Effector memory CD8-positive, alpha-beta T cell (primary cell): ENCODE results near the gene ENTPD6.
"Not testable (repeated sequence)": the region's sequence is repeated elsewhere in the genome, so short reads cannot be mapped to it uniquely, and the experiment has no call there.

Source experiments
- ATAC-seq: fragments of 150-1000 bp; cut with Tn5 transposase; replicated peaks from 2 replicates; pipeline ENCODE4 v1.10.0; 2021; ENCODE audit warnings: mild to moderate bottlenecking, moderate library complexity
- DNase-seq, 3 experiments: peaks; one replicate each; pipeline ENCODE4 v3.0.0; 2021
- H3K27ac Mint-ChIP-seq, 2 donors: one replicate each; pipeline ENCODE4 v1.8.0; 2022; ENCODE audit warnings: mild to moderate bottlenecking in 2 of 2, mixed read lengths in 2 of 2, moderate library complexity in 2 of 2
- H3K27me3 Mint-ChIP-seq, 2 donors: one replicate each; pipeline ENCODE4 v1.8.0; 2022; ENCODE audit warnings: mixed read lengths in 2 of 2
- H3K36me3 Mint-ChIP-seq: one replicate; pipeline ENCODE4 v1.8.0; 2022; ENCODE audit warnings: mild to moderate bottlenecking, moderate library complexity, mixed read lengths; ENCODE audit not compliant: insufficient read depth
- H3K4me1 Mint-ChIP-seq, 2 donors: one replicate each; pipeline ENCODE4 v1.8.0; 2022; ENCODE audit warnings: low read depth in 2 of 2, mixed read lengths in 2 of 2
- H3K4me3 Mint-ChIP-seq, 2 donors: one replicate each; pipeline ENCODE4 v1.8.0; 2022; ENCODE audit warnings: mild to moderate bottlenecking in 2 of 2, mixed read lengths in 2 of 2, moderate library complexity in 2 of 2
- H3K9me3 Mint-ChIP-seq, 2 donors: one replicate each; pipeline ENCODE4 v1.8.0; 2022; ENCODE audit warnings: mixed read lengths in 2 of 2

The ENTPD6 gene

GRCh38 chr20:25259358-25259757 lies 63.8 kb downstream of the ENTPD6 start:
- H3K27ac Mint-ChIP-seq, result no peak overlapping the region
- peaks cover 2% of the 10 kb centered on the region for H3K36me3 Mint-ChIP-seq
- no peak for ATAC-seq
- H3K4me1 Mint-ChIP-seq, result peaks cover 8 to 12% of the 10 kb centered on the region in 2 donors
- DNase-seq, result no peak
- no peaks in the 10 kb centered on the region for H3K27me3 Mint-ChIP-seq
- H3K4me3 Mint-ChIP-seq, result no peak overlapping the region
- H3K9me3 Mint-ChIP-seq, result no peaks in the 10 kb centered on the region

- DNase-seq (no peak), ATAC-seq (no peak)
- Mint-ChIP-seq H3K4me1 (peaks cover 4 to 12% of the 10 kb centered on the region in 2 donors), H3K36me3 (peaks cover 2% of the 10 kb centered on the region), H3K9me3 (no peaks in the 10 kb centered on the region), H3K27me3 (no peaks in the 10 kb centered on the region), H3K27ac (no peak overlapping the region), H3K4me3 (no peak overlapping the region)
These were observed 64.3 kb downstream of the ENTPD6 start for GRCh38 chr20:25259788-25260254.

- not testable (repeated sequence) for H3K36me3 Mint-ChIP-seq, DNase-seq, H3K4me3 Mint-ChIP-seq, H3K27me3 Mint-ChIP-seq, ATAC-seq, H3K4me1 Mint-ChIP-seq, H3K27ac Mint-ChIP-seq, H3K9me3 Mint-ChIP-seq
These were observed 65.4 kb downstream of the ENTPD6 start for GRCh38 chr20:25260770-25261437.

GRCh38 chr20:25269057-25269832 lies 73.7 kb downstream of the ENTPD6 start:
- H3K27me3 Mint-ChIP-seq, result no peaks in the 10 kb centered on the region
- no peaks in the 10 kb centered on the region for H3K9me3 Mint-ChIP-seq
- DNase-seq (no peak), ATAC-seq (no peak)
- peaks cover 0 to 5% of the 10 kb centered on the region in 2 donors for H3K4me1 Mint-ChIP-seq
- H3K4me3 Mint-ChIP-seq, result no peak overlapping the region
- peaks cover 20% of the 10 kb centered on the region for H3K36me3 Mint-ChIP-seq
- no peak overlapping the region for H3K27ac Mint-ChIP-seq

- no peak for DNase-seq
- H3K9me3 Mint-ChIP-seq, result no peaks in the 10 kb centered on the region
These were observed 74.3 kb downstream of the ENTPD6 start for GRCh38 chr20:25269833-25270170.

GRCh38 chr20:25270829-25271251 lies 75.3 kb downstream of the ENTPD6 start:
- ATAC-seq (no peak), DNase-seq (no peak)
- Mint-ChIP-seq H3K4me1 (peaks cover 3 to 11% of the 10 kb centered on the region in 2 donors), H3K36me3 (peaks cover 27% of the 10 kb centered on the region), H3K4me3 (no peak overlapping the region), H3K9me3 (no peaks in the 10 kb centered on the region), H3K27me3 (no peaks in the 10 kb centered on the region), H3K27ac (no peak overlapping the region)

More at GRCh38 chr20:25269833-25270170, 74.3 kb downstream of the ENTPD6 start:
- Mint-ChIP-seq H3K27me3 (no peaks in the 10 kb centered on the region), H3K36me3 (peaks cover 23% of the 10 kb centered on the region), H3K27ac (no peak overlapping the region), H3K4me3 (no peak overlapping the region), H3K4me1 (peaks cover 0 to 5% of the 10 kb centered on the region in 2 donors)
- ATAC-seq, result no peak

GRCh38 chr20:25271486-25272222 lies 76.1 kb downstream of the ENTPD6 start:
- Mint-ChIP-seq H3K27ac (no peak overlapping the region), H3K27me3 (no peaks in the 10 kb centered on the region), H3K4me1 (peaks cover 3 to 11% of the 10 kb centered on the region in 2 donors), H3K36me3 (peaks cover 27% of the 10 kb centered on the region), H3K9me3 (no peaks in the 10 kb centered on the region), H3K4me3 (no peak overlapping the region)
- DNase-seq, result no peak
- ATAC-seq, result no peak

GRCh38 chr20:25272223-25273000 lies 76.9 kb downstream of the ENTPD6 start:
- H3K27me3 Mint-ChIP-seq, result no peaks in the 10 kb centered on the region
- no peak overlapping the region for H3K27ac Mint-ChIP-seq
- H3K9me3 Mint-ChIP-seq, result no peaks in the 10 kb centered on the region
- H3K4me3 Mint-ChIP-seq, result no peak overlapping the region
- DNase-seq (no peak), ATAC-seq (no peak)
- peaks cover 29% of the 10 kb centered on the region for H3K36me3 Mint-ChIP-seq
- peaks cover 3 to 6% of the 10 kb centered on the region in 2 donors for H3K4me1 Mint-ChIP-seq

- peaks cover 3 to 6% of the 10 kb centered on the region in 2 donors for H3K4me1 Mint-ChIP-seq
- no peak overlapping the region for H3K4me3 Mint-ChIP-seq
- H3K36me3 Mint-ChIP-seq, result peaks cover 29% of the 10 kb centered on the region
- DNase-seq, result no peak
- H3K27me3 Mint-ChIP-seq, result no peaks in the 10 kb centered on the region
- H3K27ac Mint-ChIP-seq, result no peak overlapping the region
- ATAC-seq, result no peak
- no peaks in the 10 kb centered on the region for H3K9me3 Mint-ChIP-seq
These were observed 77.5 kb downstream of the ENTPD6 start for GRCh38 chr20:25273046-25273445.

GRCh38 chr20:25273541-25274358 lies 78.2 kb downstream of the ENTPD6 start:
- ATAC-seq (no peak), DNase-seq (no peak)
- Mint-ChIP-seq H3K36me3 (peaks cover 33% of the 10 kb centered on the region), H3K4me3 (no peak overlapping the region), H3K9me3 (no peaks in the 10 kb centered on the region), H3K27me3 (no peaks in the 10 kb centered on the region), H3K27ac (no peak overlapping the region), H3K4me1 (peaks cover 3 to 6% of the 10 kb centered on the region in 2 donors)

GRCh38 chr20:25274481-25274880 lies 79.0 kb downstream of the ENTPD6 start:
- Mint-ChIP-seq H3K4me1 (peaks cover 3 to 6% of the 10 kb centered on the region in 2 donors), H3K36me3 (peaks cover 33% of the 10 kb centered on the region), H3K9me3 (no peaks in the 10 kb centered on the region), H3K27me3 (no peaks in the 10 kb centered on the region), H3K27ac (no peak overlapping the region), H3K4me3 (no peak overlapping the region)
- ATAC-seq (no peak), DNase-seq (no peak)
